Fibroblast of lung (primary cell): ENCODE results near the gene OR6X1.

Experiments
- EZH2 ChIP-seq: IDR thresholded peaks from 2 replicates; pipeline ENCODE4 v1.5.1; 2012; ENCODE audit warnings: low read length, control low read depth, mild to moderate bottlenecking; ENCODE audit errors: missing control alignments
- TF ChIP-seq, protein P1 (sequence below), 2 donors: IDR thresholded peaks in 1 of 2; conservative IDR thresholded peaks in 1 of 2; 1 replicate in 1 of 2; 2 replicates in 1 of 2; pipeline ENCODE4 v1.5.1; 2011 to 2012; ENCODE audit warnings: low read length in 2 of 2, control low read depth in 1 of 2, inconsistent platforms in 1 of 2, low read depth in 1 of 2, mild to moderate bottlenecking in 1 of 2

DNA sequence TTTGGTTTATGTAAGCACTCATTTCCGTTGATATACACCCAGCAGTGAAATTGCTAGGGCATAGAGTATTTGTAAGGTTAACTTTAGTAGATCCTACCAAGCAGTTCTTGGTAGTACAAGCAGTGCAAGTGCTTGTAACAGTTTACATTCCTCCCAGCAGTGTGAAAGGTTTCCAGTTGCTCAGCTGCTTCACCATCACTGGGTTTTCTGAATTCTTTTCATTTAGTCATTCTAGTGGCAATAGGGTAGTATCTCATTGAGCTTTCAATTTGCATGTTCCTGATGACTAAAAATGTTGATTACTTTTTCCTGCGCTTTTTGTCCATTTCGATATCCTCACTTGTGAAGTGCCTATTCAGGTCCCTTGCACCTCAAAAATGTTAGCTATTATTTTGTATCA lies 47.1 kb downstream of the OR6X1 start:
- TF ChIP-seq, protein P1, sequence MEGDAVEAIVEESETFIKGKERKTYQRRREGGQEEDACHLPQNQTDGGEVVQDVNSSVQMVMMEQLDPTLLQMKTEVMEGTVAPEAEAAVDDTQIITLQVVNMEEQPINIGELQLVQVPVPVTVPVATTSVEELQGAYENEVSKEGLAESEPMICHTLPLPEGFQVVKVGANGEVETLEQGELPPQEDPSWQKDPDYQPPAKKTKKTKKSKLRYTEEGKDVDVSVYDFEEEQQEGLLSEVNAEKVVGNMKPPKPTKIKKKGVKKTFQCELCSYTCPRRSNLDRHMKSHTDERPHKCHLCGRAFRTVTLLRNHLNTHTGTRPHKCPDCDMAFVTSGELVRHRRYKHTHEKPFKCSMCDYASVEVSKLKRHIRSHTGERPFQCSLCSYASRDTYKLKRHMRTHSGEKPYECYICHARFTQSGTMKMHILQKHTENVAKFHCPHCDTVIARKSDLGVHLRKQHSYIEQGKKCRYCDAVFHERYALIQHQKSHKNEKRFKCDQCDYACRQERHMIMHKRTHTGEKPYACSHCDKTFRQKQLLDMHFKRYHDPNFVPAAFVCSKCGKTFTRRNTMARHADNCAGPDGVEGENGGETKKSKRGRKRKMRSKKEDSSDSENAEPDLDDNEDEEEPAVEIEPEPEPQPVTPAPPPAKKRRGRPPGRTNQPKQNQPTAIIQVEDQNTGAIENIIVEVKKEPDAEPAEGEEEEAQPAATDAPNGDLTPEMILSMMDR (conservative IDR thresholded peaks at IDR 0.05 in 1 of 2, IDR thresholded peaks at IDR 0.05 in 1 of 2; ENCODE audit: low read depth in 1 of 2, low read length in 2 of 2): no peak
- no peak for TF ChIP-seq EZH2
